CD14-positive monocyte (primary cell): ENCODE measurements around the gene PRKN. TPM values are rescaled to one million over a fixed set of nuclear protein-coding genes. Genes with fewer than 3 reads are reported as not detected.

ENCODE experiments used
- DNase-seq, 3 donors: peaks; one replicate each; pipeline ENCODE4 v3.0.0-alpha.2; 2011 to 2022
- H2AFZ ChIP-seq: 2 replicates; pipeline ENCODE4 v1.6.0; 2012; ENCODE audit warnings: mild to moderate bottlenecking, low read depth, low read length, inconsistent platforms; ENCODE audit not compliant: insufficient read depth, poor library complexity, severe bottlenecking
- H3K27ac ChIP-seq, 2 donors: 1 replicate in 1 of 2; 2 replicates in 1 of 2; pipeline ENCODE4 v1.5.1; 2012 to 2013; ENCODE audit warnings: low read length in 2 of 2, control low read depth in 1 of 2, inconsistent platforms in 1 of 2, low read depth in 1 of 2, mild to moderate bottlenecking in 1 of 2
- H3K27me3 ChIP-seq, 2 donors: one replicate each; pipeline versions ENCODE4 v1.6.0 to v1.6.1; 2011 to 2013; ENCODE audit warnings: low read length in 2 of 2; ENCODE audit not compliant: control insufficient read depth in 2 of 2, insufficient read depth in 2 of 2
- H3K36me3 ChIP-seq, 2 donors: replicated peaks in 1 of 2; 1 replicate in 1 of 2; 2 replicates in 1 of 2; pipeline versions ENCODE4 v1.5.1 to v1.6.1; 2012 to 2013; ENCODE audit warnings: low read length in 2 of 2, control low read depth in 1 of 2, inconsistent platforms in 1 of 2, mild to moderate bottlenecking in 1 of 2; ENCODE audit not compliant: insufficient read depth in 2 of 2, control insufficient read depth in 1 of 2
- H3K4me1 ChIP-seq, 2 donors: 1 replicate in 1 of 2; 2 replicates in 1 of 2; pipeline versions ENCODE4 v1.5.1 to v1.6.1; 2012 to 2013; ENCODE audit warnings: low read length in 2 of 2, control low read depth in 1 of 2, inconsistent platforms in 1 of 2, mild to moderate bottlenecking in 1 of 2, moderate library complexity in 1 of 2; ENCODE audit not compliant: insufficient read depth in 2 of 2, control insufficient read depth in 1 of 2
- H3K4me2 ChIP-seq: replicated peaks from 2 replicates; pipeline ENCODE3; 2012; ENCODE audit warnings: low read length, moderate library complexity, mild to moderate bottlenecking; ENCODE audit not compliant: poor library complexity, severe bottlenecking; ENCODE audit errors: extremely low read depth
- H3K4me3 ChIP-seq, 3 experiments: fragments of 200-600 bp in 1 of 3; sonication (generic) in 1 of 3; replicated peaks in 1 of 3; 1 replicate in 2 of 3; 2 replicates in 1 of 3; pipeline ENCODE4 v1.5.1; 2011 to 2013; ENCODE audit warnings: low read length in 3 of 3, mild to moderate bottlenecking in 3 of 3, control low read depth in 2 of 3, low read depth in 2 of 3, inconsistent platforms in 1 of 3, moderate library complexity in 1 of 3
- H3K79me2 ChIP-seq: 2 replicates; pipeline ENCODE4 v1.6.0; 2012; ENCODE audit warnings: mild to moderate bottlenecking, control low read depth, inconsistent platforms, low read length, moderate library complexity; ENCODE audit not compliant: insufficient read depth
- H3K9ac ChIP-seq: 2 replicates; pipeline ENCODE4 v1.6.0; 2017; ENCODE audit warnings: low read length, mild to moderate bottlenecking; ENCODE audit not compliant: insufficient read depth, poor library complexity, severe bottlenecking
- H3K9me3 ChIP-seq, 2 donors: replicated peaks in 1 of 2; 1 replicate in 1 of 2; 2 replicates in 1 of 2; pipeline versions ENCODE4 v1.5.1 to v1.6.1; 2012 to 2013; ENCODE audit warnings: low read length in 2 of 2, control low read depth in 1 of 2; ENCODE audit not compliant: control insufficient read depth in 1 of 2, insufficient read depth in 1 of 2
- H4K20me1 ChIP-seq: 2 replicates; pipeline ENCODE4 v1.6.0; 2012; ENCODE audit warnings: mild to moderate bottlenecking, low read length, control low read depth, moderate library complexity; ENCODE audit not compliant: insufficient read depth
- H3K27ac Mint-ChIP-seq, 7 donors: one replicate each; pipeline ENCODE4 v1.8.0; 2020; ENCODE audit warnings: mild to moderate bottlenecking in 7 of 7, mixed read lengths in 7 of 7, moderate library complexity in 6 of 7, inconsistent platforms in 2 of 7
- H3K27me3 Mint-ChIP-seq, 3 donors: one replicate each; pipeline ENCODE4 v1.8.0; 2021 to 2022; ENCODE audit warnings: low read depth in 3 of 3, mild to moderate bottlenecking in 3 of 3, mixed read lengths in 3 of 3, moderate library complexity in 3 of 3, inconsistent platforms in 1 of 3
- H3K36me3 Mint-ChIP-seq, 2 donors: one replicate each; pipeline ENCODE4 v1.8.0; 2020; ENCODE audit warnings: mixed read lengths in 2 of 2, inconsistent platforms in 1 of 2, mild to moderate bottlenecking in 1 of 2
- H3K4me1 Mint-ChIP-seq: one replicate; pipeline ENCODE4 v1.8.0; 2020; ENCODE audit warnings: mild to moderate bottlenecking, mixed read lengths
- H3K4me3 Mint-ChIP-seq, 2 donors: one replicate each; pipeline ENCODE4 v1.8.0; 2020; ENCODE audit warnings: mild to moderate bottlenecking in 2 of 2, mixed read lengths in 2 of 2, moderate library complexity in 1 of 2
- H3K9me3 Mint-ChIP-seq, 7 donors: one replicate each; pipeline ENCODE4 v1.8.0; 2020 to 2022; ENCODE audit warnings: mixed read lengths in 7 of 7, mild to moderate bottlenecking in 6 of 7, moderate library complexity in 6 of 7, inconsistent platforms in 2 of 7
- CTCF ChIP-seq: fragments of 200-600 bp; IDR thresholded peaks from one replicate; pipeline ENCODE4 v1.8.0; 2022; ENCODE audit warnings: antibody characterized with exemption, mild to moderate bottlenecking
- WGBS: methylation state at CpG from one replicate; pipeline ENCODE4 v1.1.5; 2013; ENCODE audit warnings: missing lambda C conversion rate; ENCODE audit not compliant: insufficient coverage; 5-methylcytosine and 5-hydroxymethylcytosine counted together
- intact Hi-C, 2 donors: fragments of 100-400 bp; cut with micrococcal nuclease; formaldehyde crosslinking; loops; one replicate each; pipeline versions ENCODE4 v1.15.0 to v1.15.1; 2023
- polyA plus RNA-seq, 3 donors: library from polyadenylated mRNA; depleted of rRNA in 1 of 3; unstranded in 2 of 3; stranded (reverse) in 1 of 3; fragments of 300-500 nt in 2 of 3; fragments of >200 nt in 1 of 3; fragmentation: Illumina TruSeq in 2 of 3; gene quantifications; 1 replicate in 2 of 3; 2 replicates in 1 of 3; pipeline ENCODE4 v1.2.3, GENCODE V29; 2012 to 2021

The PRKN gene
- polyA plus RNA-seq, 3 donors: 0.19 to 0.21 TPM; not detected in 1

DNA sequence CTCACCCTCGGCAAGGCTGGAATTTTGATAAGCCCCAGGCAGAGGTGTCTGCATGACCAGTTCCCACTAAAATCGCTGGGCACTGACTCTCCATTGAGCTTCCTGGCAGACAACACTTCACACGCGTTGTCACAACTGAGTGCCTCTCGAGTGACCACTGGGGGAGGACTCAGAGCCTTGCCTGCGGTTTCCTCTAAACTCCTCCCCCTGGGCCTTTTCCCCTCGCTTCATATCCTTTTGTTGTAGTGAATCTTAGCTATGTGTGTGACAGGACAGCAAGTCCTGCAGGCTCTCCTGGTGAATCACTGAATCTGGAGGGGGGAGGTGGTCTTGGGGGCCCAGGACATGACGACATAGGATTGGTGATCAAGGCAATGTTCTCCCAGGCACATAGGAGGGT is 670.8 kb downstream of the PRKN start:
- no peaks in the 10 kb centered on the region for H3K36me3 Mint-ChIP-seq
- no peak overlapping the region for H3K4me3 ChIP-seq
- H3K79me2 ChIP-seq: no peaks in the 10 kb centered on the region
- H3K9ac ChIP-seq: no peak overlapping the region
- no peaks in the 10 kb centered on the region for H3K36me3 ChIP-seq
- peaks cover 0 to 6% (median 4%) of the 10 kb centered on the region in 7 donors for H3K9me3 Mint-ChIP-seq
- H3K4me1 Mint-ChIP-seq: no peaks in the 10 kb centered on the region
- no peak for TF ChIP-seq CTCF
- H3K27me3 Mint-ChIP-seq: peaks cover 0 to 2% (median 0%) of the 10 kb centered on the region in 3 donors
- peak overlapping the region in 1 of 7 donors; percentile 31 for H3K27ac Mint-ChIP-seq
- 81% methylated on average over 4 of the region's 8 CpGs for WGBS
- no peaks in the 10 kb centered on the region for H3K27me3 ChIP-seq
- H3K4me3 Mint-ChIP-seq: no peak overlapping the region
- H2AFZ ChIP-seq: no peak overlapping the region
- no peak overlapping the region for H3K27ac ChIP-seq
- no peak for DNase-seq
- no peak overlapping the region for H3K4me2 ChIP-seq
- intact Hi-C loops: no loop called here
- H4K20me1 ChIP-seq: no peaks in the 10 kb centered on the region
- no peaks in the 10 kb centered on the region for H3K4me1 ChIP-seq
- H3K9me3 ChIP-seq: peaks cover 0 to 16% of the 10 kb centered on the region in 2 donors

- no peak overlapping the region for H3K27ac Mint-ChIP-seq
- Histone ChIP-seq H3K79me2 (no peaks in the 10 kb centered on the region), H3K9ac (no peak overlapping the region), H3K4me1 (no peaks in the 10 kb centered on the region), H3K4me2 (no peak overlapping the region), H3K4me3 (no peak overlapping the region), H3K36me3 (no peaks in the 10 kb centered on the region), H2AFZ (no peak overlapping the region), H4K20me1 (no peaks in the 10 kb centered on the region), H3K9me3 (peaks cover 2 to 23% of the 10 kb centered on the region in 2 donors), H3K27me3 (no peaks in the 10 kb centered on the region), H3K27ac (no peak overlapping the region)
- H3K27me3 Mint-ChIP-seq: peaks cover 0 to 2% (median 0%) of the 10 kb centered on the region in 3 donors
- no peak for TF ChIP-seq CTCF
- WGBS: 89% methylated on average over 7 of the region's 11 CpGs
- no peak overlapping the region for H3K4me3 Mint-ChIP-seq
- peaks cover 0 to 13% (median 4%) of the 10 kb centered on the region in 7 donors for H3K9me3 Mint-ChIP-seq
- no peaks in the 10 kb centered on the region for H3K4me1 Mint-ChIP-seq
- H3K36me3 Mint-ChIP-seq: no peaks in the 10 kb centered on the region
- no peak for DNase-seq
- intact Hi-C loops: no loop called here
These were observed 671.5 kb downstream of the PRKN start for GRCh38 chr6:162056061-162056460.
